SK-N-SH (cell line): Measurements from ENCODE around the gene TCHH. TPM values are rescaled to one million over a fixed set of nuclear protein-coding genes. Genes with fewer than 3 reads are reported as not detected.

Experiments
- CTCF ChIA-PET: fragments of 300-600, 350-600 bp; formaldehyde crosslinking; extraction: SDS; loops from one replicate; lab custom pipeline; 2021; lab: Yijun Ruan, JAX
- POLR2A ChIA-PET: fragments of 350-600 bp; sonication (Branson Sonifier 250); formaldehyde crosslinking; extraction: SDS; loops from one replicate; lab custom pipeline; 2020; ENCODE audit warnings: antibody characterized with exemption, inconsistent platforms; lab: Yijun Ruan, JAX
- DNase-seq: peaks from one replicate; pipeline ENCODE4 v3.0.0; 2012
- H2AFZ ChIP-seq: fragments of 200-600 bp; sonication (generic); 2 replicates; pipeline ENCODE4 v1.8.1; 2016; ENCODE audit warnings: antibody characterized with exemption, mild to moderate bottlenecking, low read depth
- H3F3A ChIP-seq: fragments of 200-600 bp; sonication (generic); replicated peaks from 2 replicates; pipeline ENCODE3; 2016; ENCODE audit warnings: antibody characterized with exemption, mild to moderate bottlenecking; ENCODE audit not compliant: insufficient read depth
- H3K27ac ChIP-seq, 2 experiments: fragments of 200-500 bp in 1 of 2; fragments of 200-600 bp in 1 of 2; sonication (Bioruptor generic) in 1 of 2; sonication (generic), shearing (Covaris generic) in 1 of 2; 2 replicates each; pipeline versions ENCODE4 v1.5.1 to v1.6.1; 2014 to 2016; ENCODE audit warnings: low read depth in 2 of 2, inconsistent platforms in 1 of 2, low read length in 1 of 2, mild to moderate bottlenecking in 1 of 2, mixed read lengths in 1 of 2
- H3K27me3 ChIP-seq: fragments of 200-600 bp; sonication (generic), shearing (Covaris generic); 2 replicates; pipeline ENCODE4 v1.6.1; 2016; ENCODE audit warnings: mixed run types; ENCODE audit not compliant: insufficient read depth
- H3K36me3 ChIP-seq, 2 experiments: fragments of 200-500 bp in 1 of 2; fragments of 200-600 bp in 1 of 2; sonication (Bioruptor generic) in 1 of 2; sonication (generic) in 1 of 2; replicated peaks in 1 of 2; 2 replicates each; pipeline versions ENCODE3 to v1.5.1; 2014 to 2016; ENCODE audit warnings: low read length in 1 of 2, mild to moderate bottlenecking in 1 of 2; ENCODE audit not compliant: insufficient read depth in 2 of 2, control insufficient read depth in 1 of 2
- H3K4me1 ChIP-seq, 2 experiments: fragments of 200-500 bp in 1 of 2; fragments of 200-600 bp in 1 of 2; sonication (Bioruptor generic) in 1 of 2; sonication (generic), shearing (Covaris generic) in 1 of 2; 2 replicates each; pipeline versions ENCODE4 v1.5.1 to v1.6.1; 2014 to 2016; ENCODE audit warnings: low read depth in 1 of 2, low read length in 1 of 2, mixed run types in 1 of 2; ENCODE audit not compliant: insufficient read depth in 2 of 2, control insufficient read depth in 1 of 2
- H3K4me2 ChIP-seq: fragments of 200-600 bp; sonication (generic), shearing (Covaris generic); 2 replicates; pipeline ENCODE4 v1.6.1; 2017; ENCODE audit warnings: mixed run types
- H3K4me3 ChIP-seq, 2 experiments: fragments of 200-500 bp in 1 of 2; fragments of 200-600 bp in 1 of 2; sonication (Bioruptor generic) in 1 of 2; sonication (generic), shearing (Covaris generic) in 1 of 2; 2 replicates each; pipeline versions ENCODE4 v1.5.1 to v1.8.1; 2014 to 2016; ENCODE audit warnings: low read depth in 2 of 2, inconsistent platforms in 1 of 2, low read length in 1 of 2, mild to moderate bottlenecking in 1 of 2, mixed read lengths in 1 of 2, moderate library complexity in 1 of 2
- H3K79me2 ChIP-seq: fragments of 200-600 bp; sonication (generic); 2 replicates; pipeline ENCODE4 v1.8.1; 2017; ENCODE audit warnings: mild to moderate bottlenecking; ENCODE audit not compliant: insufficient read depth
- H3K9ac ChIP-seq: fragments of 200-600 bp; sonication (generic); 2 replicates; pipeline ENCODE4 v1.6.1; 2017; ENCODE audit warnings: mixed run types
- H3K9me2 ChIP-seq: fragments of 200-600 bp; sonication (generic); 2 replicates; pipeline ENCODE4 v1.6.1; 2017; ENCODE audit warnings: mixed run types
- H3K9me3 ChIP-seq: fragments of 200-600 bp; sonication (generic); 2 replicates; pipeline ENCODE4 v1.6.1; 2017; ENCODE audit warnings: mixed run types, mild to moderate bottlenecking, moderate library complexity
- H4K20me1 ChIP-seq: fragments of 200-600 bp; sonication (generic); 2 replicates; pipeline ENCODE4 v1.6.1; 2017; ENCODE audit warnings: mild to moderate bottlenecking, mixed run types; ENCODE audit not compliant: insufficient read depth
- EP300 ChIP-seq, 2 experiments: IDR thresholded peaks; 2 replicates each; pipeline versions ENCODE4 v1.4.0 to v1.6.1; 2012; ENCODE audit warnings: borderline replicate concordance in 1 of 2, low read depth in 1 of 2, low read length in 1 of 2
- EZH2phosphoT487 ChIP-seq: fragments of 200-600 bp; sonication (generic); IDR thresholded peaks from 2 replicates; pipeline ENCODE4 v1.6.1; 2017; ENCODE audit warnings: low read depth, mixed run types, mild to moderate bottlenecking, antibody characterized with exemption, moderate library complexity, borderline replicate concordance
- FOSL2 ChIP-seq: IDR thresholded peaks from 2 replicates; pipeline ENCODE4 v1.4.0; 2012; ENCODE audit warnings: low read depth, mild to moderate bottlenecking, moderate library complexity, borderline replicate concordance
- FOXJ3 ChIP-seq: sonication (generic); formaldehyde crosslinking; IDR thresholded peaks from 2 replicates; pipeline ENCODE4 v1.5.1; 2020; ENCODE audit warnings: mild to moderate bottlenecking, missing genetic modification reagents
- GABPA ChIP-seq: IDR thresholded peaks from 2 replicates; pipeline ENCODE4 v1.4.0; 2012; ENCODE audit warnings: low read depth, mild to moderate bottlenecking
- GATA2 ChIP-seq: sonication (generic); formaldehyde crosslinking; IDR thresholded peaks from 2 replicates; pipeline ENCODE4 v1.5.0; 2020; ENCODE audit warnings: mild to moderate bottlenecking, missing genetic modification reagents
- JUND ChIP-seq: IDR thresholded peaks from 2 replicates; pipeline ENCODE4 v1.4.0; 2012
- MEF2A ChIP-seq: IDR thresholded peaks from 2 replicates; pipeline ENCODE4 v1.4.0; 2012; ENCODE audit warnings: low read depth, borderline replicate concordance
- MXI1 ChIP-seq: IDR thresholded peaks from 2 replicates; pipeline ENCODE4 v1.6.1; 2012; ENCODE audit warnings: mild to moderate bottlenecking, low read depth, low read length, improper control_type of control experiment
- NFIC ChIP-seq: IDR thresholded peaks from 2 replicates; pipeline ENCODE4 v1.4.0; 2012; ENCODE audit warnings: borderline replicate concordance
- POLR2AphosphoS5 ChIP-seq: IDR thresholded peaks from 2 replicates; pipeline ENCODE4 v1.6.1; 2012; ENCODE audit warnings: low read depth, low read length
- RAD21 ChIP-seq: IDR thresholded peaks from 2 replicates; pipeline ENCODE4 v1.6.1; 2012; ENCODE audit warnings: mild to moderate bottlenecking, low read length
- RXRA ChIP-seq: IDR thresholded peaks from 2 replicates; pipeline ENCODE4 v1.4.0; 2012; ENCODE audit warnings: low read depth, mild to moderate bottlenecking, borderline replicate concordance
- SIN3A ChIP-seq: IDR thresholded peaks from 2 replicates; pipeline ENCODE4 v1.6.1; 2012; ENCODE audit warnings: low read depth, mild to moderate bottlenecking, low read length, moderate library complexity, borderline replicate concordance
- TAF1 ChIP-seq: IDR thresholded peaks from 2 replicates; pipeline ENCODE4 v1.6.1; 2012; ENCODE audit warnings: low read depth, mild to moderate bottlenecking, low read length, moderate library complexity, borderline replicate concordance
- YY1 ChIP-seq: IDR thresholded peaks from 2 replicates; pipeline ENCODE4 v1.4.0; 2012; ENCODE audit warnings: low read depth, mild to moderate bottlenecking
- WGBS: methylation state at CpG from one replicate; pipeline ENCODE4 v1.1.6; 2017; ENCODE audit warnings: low lambda C conversion rate; 5-methylcytosine and 5-hydroxymethylcytosine counted together
- polyA plus RNA-seq, 3 experiments: library from polyadenylated mRNA; depleted of rRNA; stranded (reverse); fragments of >200 nt; gene quantifications; 2 replicates each; pipeline ENCODE4 v1.2.3, GENCODE V29; 2012
- TF ChIP-seq, protein P1 (sequence below): fragments of 200-600 bp; sonication (generic); IDR thresholded peaks from 2 replicates; pipeline ENCODE4 v1.6.1; 2017; ENCODE audit warnings: antibody characterized with exemption, mild to moderate bottlenecking, moderate library complexity
- TF ChIP-seq, protein P2 (sequence below): fragments of 150-350 bp; IDR thresholded peaks from 2 replicates; pipeline ENCODE4 v1.6.1; 2017; ENCODE audit warnings: antibody characterized with exemption, low read length, low read depth, borderline replicate concordance
- TF ChIP-seq, protein P3 (sequence below): fragments of 150-350 bp; IDR thresholded peaks from 2 replicates; pipeline ENCODE4 v1.6.1; 2016; ENCODE audit warnings: mild to moderate bottlenecking, low read depth, low read length
- TF ChIP-seq, protein P4 (sequence below): IDR thresholded peaks from 2 replicates; pipeline ENCODE4; 2012
- TF ChIP-seq, protein P5 (sequence below): IDR thresholded peaks from 2 replicates; pipeline ENCODE4 v1.4.0; 2012; ENCODE audit warnings: low read depth, borderline replicate concordance

The TCHH gene
- polyA plus RNA-seq, 1 of the 3 experiments (the other 2 are of a cell fraction) = not detected

DNA sequence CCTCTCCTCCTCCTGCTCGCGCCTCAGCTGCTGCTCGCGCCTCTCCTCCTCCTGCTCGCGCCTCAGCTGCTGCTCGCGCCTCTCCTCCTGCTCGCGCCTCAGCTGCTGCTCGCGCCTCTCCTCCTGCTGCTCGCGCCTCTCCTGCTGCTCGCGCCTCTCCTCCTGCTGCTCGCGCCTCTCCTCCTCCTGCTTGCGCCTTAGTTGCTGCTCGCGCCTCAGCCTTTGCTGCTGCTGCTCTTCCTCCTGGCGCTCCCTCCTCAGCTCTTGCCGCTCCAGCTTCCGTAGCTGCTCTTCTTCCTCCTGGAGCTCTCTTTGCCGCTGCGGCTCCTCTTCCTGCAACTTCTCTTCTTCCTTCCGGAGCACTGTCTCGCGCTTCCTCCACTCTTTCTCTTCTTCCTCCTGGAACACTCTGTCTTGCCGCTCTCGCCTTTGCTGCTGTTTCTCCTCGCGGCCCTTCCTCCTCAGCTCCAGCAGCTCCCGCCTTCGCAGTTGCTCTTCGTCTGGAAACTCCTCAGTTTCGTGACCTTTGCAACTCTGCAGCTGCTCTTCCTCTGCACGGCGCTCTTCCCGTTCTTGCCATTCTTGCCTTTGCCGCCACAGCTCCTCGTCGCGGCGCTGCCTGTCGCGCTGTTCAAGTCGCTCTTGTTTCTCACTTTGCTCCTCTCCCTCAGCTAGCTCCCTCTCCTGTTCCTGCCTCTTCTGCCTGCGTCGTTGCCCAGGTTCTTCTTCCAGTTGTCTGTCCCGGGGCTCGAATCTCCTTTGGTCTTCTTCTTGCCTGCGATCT, 3.0 kb downstream of the TCHH start (continued):
- TF ChIP-seq, protein P1, sequence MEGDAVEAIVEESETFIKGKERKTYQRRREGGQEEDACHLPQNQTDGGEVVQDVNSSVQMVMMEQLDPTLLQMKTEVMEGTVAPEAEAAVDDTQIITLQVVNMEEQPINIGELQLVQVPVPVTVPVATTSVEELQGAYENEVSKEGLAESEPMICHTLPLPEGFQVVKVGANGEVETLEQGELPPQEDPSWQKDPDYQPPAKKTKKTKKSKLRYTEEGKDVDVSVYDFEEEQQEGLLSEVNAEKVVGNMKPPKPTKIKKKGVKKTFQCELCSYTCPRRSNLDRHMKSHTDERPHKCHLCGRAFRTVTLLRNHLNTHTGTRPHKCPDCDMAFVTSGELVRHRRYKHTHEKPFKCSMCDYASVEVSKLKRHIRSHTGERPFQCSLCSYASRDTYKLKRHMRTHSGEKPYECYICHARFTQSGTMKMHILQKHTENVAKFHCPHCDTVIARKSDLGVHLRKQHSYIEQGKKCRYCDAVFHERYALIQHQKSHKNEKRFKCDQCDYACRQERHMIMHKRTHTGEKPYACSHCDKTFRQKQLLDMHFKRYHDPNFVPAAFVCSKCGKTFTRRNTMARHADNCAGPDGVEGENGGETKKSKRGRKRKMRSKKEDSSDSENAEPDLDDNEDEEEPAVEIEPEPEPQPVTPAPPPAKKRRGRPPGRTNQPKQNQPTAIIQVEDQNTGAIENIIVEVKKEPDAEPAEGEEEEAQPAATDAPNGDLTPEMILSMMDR = no peak
- TF ChIP-seq MXI1 (no peak), RXRA (no peak), MEF2A (no peak), GABPA (no peak)
- TF ChIP-seq, protein P2, sequence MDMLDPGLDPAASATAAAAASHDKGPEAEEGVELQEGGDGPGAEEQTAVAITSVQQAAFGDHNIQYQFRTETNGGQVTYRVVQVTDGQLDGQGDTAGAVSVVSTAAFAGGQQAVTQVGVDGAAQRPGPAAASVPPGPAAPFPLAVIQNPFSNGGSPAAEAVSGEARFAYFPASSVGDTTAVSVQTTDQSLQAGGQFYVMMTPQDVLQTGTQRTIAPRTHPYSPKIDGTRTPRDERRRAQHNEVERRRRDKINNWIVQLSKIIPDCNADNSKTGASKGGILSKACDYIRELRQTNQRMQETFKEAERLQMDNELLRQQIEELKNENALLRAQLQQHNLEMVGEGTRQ = no peak

DNA sequence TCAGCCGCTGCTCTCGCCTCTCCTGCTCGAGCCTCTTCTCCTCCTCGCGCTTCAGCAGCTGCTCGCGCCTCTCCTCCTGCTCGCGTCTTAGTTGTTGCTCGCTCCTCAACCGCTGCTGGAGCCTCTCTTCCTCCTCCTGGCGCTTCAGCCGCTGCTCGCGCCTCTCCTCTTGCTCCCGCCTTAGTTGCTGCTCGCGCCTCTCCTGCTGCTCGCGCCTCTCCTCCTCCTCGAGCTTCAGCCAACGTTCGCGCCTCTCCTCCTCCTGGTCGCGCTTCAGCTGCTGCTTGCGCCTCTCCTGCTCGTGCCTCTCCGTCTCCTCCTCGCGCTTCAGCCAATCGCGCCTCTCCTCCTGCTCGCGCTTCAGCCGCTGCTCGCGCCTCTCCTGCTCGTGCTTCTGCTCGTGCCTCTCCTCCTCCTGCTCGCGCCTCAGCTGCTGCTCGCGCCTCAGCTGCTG, 3.7 kb downstream of the TCHH start:
- no peak overlapping the region for H3K9ac ChIP-seq
- H3K36me3 ChIP-seq = no peaks in the 10 kb centered on the region
- DNase-seq = no peak
- H3K79me2 ChIP-seq = no peaks in the 10 kb centered on the region
- H3K27ac ChIP-seq = no peak overlapping the region
- no peaks in the 10 kb centered on the region for H3K9me2 ChIP-seq
- CTCF ChIA-PET = no interaction called here
- peak overlapping the region in 1 of 2 experiments; percentile 63; a peak in 3 of 4 replicates for H3K4me3 ChIP-seq
- H2AFZ ChIP-seq = peak overlapping the region; percentile 91
- peaks cover 0 to 12% of the 10 kb centered on the region in 2 experiments; a peak in 1 of 4 replicates for H3K4me1 ChIP-seq
- H3K27me3 ChIP-seq = peaks cover 92% of the 10 kb centered on the region
- peaks cover 3% of the 10 kb centered on the region for H3F3A ChIP-seq
- 6% methylated on average over 43 of the region's 44 CpGs for WGBS
- POLR2A ChIA-PET = no interaction called here
- no peaks in the 10 kb centered on the region for H3K9me3 ChIP-seq
- H3K4me2 ChIP-seq = peak overlapping the region; percentile 95
- H4K20me1 ChIP-seq = no peaks in the 10 kb centered on the region
- TF ChIP-seq EZH2phosphoT487 = no peak
- no peak for TF ChIP-seq GATA2 (CRISPR knock-in tag)
- no peak for TF ChIP-seq SIN3A
- TF ChIP-seq YY1 = no peak
- no peak for TF ChIP-seq EP300 (IDR thresholded peaks at IDR 0.05; ENCODE audit: borderline replicate concordance in 1 of 2, low read depth in 1 of 2, low read length in 1 of 2)
- TF ChIP-seq MEF2A = no peak
- no peak for TF ChIP-seq RXRA
- no peak for TF ChIP-seq POLR2AphosphoS5
- TF ChIP-seq FOXJ3 (CRISPR knock-in tag) = no peak
- TF ChIP-seq TAF1 = no peak
- TF ChIP-seq, protein P3, sequence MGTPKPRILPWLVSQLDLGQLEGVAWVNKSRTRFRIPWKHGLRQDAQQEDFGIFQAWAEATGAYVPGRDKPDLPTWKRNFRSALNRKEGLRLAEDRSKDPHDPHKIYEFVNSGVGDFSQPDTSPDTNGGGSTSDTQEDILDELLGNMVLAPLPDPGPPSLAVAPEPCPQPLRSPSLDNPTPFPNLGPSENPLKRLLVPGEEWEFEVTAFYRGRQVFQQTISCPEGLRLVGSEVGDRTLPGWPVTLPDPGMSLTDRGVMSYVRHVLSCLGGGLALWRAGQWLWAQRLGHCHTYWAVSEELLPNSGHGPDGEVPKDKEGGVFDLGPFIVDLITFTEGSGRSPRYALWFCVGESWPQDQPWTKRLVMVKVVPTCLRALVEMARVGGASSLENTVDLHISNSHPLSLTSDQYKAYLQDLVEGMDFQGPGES = no peak
- no peak for TF ChIP-seq JUND
- TF ChIP-seq FOSL2 = no peak
- no peak for TF ChIP-seq RAD21
- TF ChIP-seq, protein P4, sequence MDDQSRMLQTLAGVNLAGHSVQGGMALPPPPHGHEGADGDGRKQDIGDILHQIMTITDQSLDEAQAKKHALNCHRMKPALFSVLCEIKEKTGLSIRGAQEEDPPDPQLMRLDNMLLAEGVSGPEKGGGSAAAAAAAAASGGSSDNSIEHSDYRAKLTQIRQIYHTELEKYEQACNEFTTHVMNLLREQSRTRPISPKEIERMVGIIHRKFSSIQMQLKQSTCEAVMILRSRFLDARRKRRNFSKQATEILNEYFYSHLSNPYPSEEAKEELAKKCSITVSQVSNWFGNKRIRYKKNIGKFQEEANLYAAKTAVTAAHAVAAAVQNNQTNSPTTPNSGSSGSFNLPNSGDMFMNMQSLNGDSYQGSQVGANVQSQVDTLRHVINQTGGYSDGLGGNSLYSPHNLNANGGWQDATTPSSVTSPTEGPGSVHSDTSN = no peak
- TF ChIP-seq NFIC = no peak
- TF ChIP-seq, protein P5, sequence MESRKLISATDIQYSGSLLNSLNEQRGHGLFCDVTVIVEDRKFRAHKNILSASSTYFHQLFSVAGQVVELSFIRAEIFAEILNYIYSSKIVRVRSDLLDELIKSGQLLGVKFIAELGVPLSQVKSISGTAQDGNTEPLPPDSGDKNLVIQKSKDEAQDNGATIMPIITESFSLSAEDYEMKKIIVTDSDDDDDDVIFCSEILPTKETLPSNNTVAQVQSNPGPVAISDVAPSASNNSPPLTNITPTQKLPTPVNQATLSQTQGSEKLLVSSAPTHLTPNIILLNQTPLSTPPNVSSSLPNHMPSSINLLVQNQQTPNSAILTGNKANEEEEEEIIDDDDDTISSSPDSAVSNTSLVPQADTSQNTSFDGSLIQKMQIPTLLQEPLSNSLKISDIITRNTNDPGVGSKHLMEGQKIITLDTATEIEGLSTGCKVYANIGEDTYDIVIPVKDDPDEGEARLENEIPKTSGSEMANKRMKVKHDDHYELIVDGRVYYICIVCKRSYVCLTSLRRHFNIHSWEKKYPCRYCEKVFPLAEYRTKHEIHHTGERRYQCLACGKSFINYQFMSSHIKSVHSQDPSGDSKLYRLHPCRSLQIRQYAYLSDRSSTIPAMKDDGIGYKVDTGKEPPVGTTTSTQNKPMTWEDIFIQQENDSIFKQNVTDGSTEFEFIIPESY = no peak
